Mammary epithelial cell (primary cell): Measurements from ENCODE around the gene COMP.
A peak's percentile ranks its signal among the peaks of the same experiment; 100 is the strongest.

Experiments used
- CTCF ChIP-seq, 2 donors: IDR thresholded peaks in 1 of 2; conservative IDR thresholded peaks in 1 of 2; 2 replicates each; pipeline ENCODE4 v1.5.1; 2011 to 2012; ENCODE audit warnings: inconsistent platforms in 2 of 2, low read length in 2 of 2, mild to moderate bottlenecking in 2 of 2, control low read depth in 1 of 2, low read depth in 1 of 2; ENCODE audit not compliant: insufficient read depth in 1 of 2; ENCODE audit errors: extremely low read depth in 1 of 2
- EZH2 ChIP-seq: IDR thresholded peaks from 2 replicates; pipeline ENCODE4 v1.6.1; 2012; ENCODE audit warnings: low read length, inconsistent platforms, borderline replicate concordance

GRCh38 chr19:18789422-18789869 is 1.7 kb downstream of the COMP start:
- TF ChIP-seq CTCF (conservative IDR thresholded peaks at IDR 0.05 in 1 of 2, IDR thresholded peaks at IDR 0.05 in 1 of 2; ENCODE audit: extremely low read depth in 1 of 2, insufficient read depth in 1 of 2, low read depth in 1 of 2, low read length in 2 of 2): no peak
- TF ChIP-seq EZH2: peak; percentile 34
